ENCODE data around the gene CALD1. TPM values are rescaled to one million over a fixed set of nuclear protein-coding genes. Genes with fewer than 3 reads are reported as not detected.

Gene CALD1
- polyA plus RNA-seq, 1 donor = 236 TPM

DNA sequence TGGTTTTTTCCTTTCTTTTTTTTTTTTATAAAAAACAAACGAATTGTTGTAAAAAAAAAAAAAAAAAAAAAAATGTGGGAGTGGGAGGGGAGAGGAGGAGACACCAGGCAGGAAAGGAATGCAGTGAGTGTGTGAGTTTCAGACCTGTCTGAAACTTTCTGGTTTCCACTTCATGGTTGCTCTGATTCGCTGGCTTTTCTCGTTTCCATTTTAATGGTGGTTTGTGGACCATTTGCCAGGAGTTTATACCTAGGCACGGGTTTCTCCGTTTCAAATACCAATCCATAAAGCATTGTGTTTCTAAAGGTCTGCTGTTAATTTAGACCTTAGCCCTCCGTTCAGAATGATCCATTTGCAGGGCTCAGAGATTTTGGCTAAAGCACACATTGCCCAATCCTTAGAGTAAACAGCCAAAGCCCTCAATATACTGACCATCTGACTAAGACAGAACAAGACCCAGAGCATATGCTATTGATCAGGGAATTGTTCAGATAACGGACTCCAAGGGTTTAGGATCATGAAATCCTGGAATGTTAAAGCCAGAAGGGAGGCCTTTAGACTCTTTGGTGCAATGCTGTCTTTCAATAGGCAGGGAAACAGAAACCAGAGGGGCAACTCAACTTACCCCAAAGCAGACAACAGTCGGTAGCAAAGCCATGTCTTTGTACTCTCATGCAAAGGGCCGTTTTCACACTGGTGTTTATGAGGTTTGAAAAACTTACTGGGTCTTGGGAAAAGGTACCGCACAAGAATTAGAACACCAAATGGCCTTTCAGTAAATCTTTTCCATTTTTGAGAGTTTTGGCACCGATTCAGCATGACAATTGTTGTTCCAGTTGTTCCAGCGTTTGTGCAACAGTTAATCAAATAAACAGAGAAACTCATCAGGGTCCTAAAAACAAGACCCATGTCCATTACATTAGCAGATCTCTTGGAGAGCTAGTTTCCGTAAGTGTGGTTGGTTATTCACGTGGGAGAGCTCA lies 112.6 kb downstream of the CALD1 start:
- peak; percentile 56 for DNase-seq

DNA sequence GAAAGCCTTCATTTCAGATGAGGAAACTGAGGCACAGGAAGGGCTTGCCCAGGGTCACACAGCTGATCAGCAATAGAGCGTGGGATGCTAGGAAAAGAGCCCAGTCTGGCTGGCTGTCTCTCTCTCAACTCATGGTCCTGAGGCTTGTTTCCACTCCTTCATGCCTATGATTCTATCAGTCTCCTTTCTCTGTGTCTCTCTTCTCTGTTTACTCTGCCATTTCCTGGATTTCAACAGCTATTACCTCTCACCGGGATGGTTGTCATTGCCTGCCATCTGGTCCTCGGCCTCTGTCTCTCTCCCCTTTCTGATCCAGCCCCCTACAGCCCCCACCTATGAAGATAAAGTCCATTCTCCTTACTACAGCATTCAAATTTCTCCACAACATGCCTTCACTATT lies 113.5 kb downstream of the CALD1 start:
- no peak for DNase-seq

GRCh38 chr7:134893920-134894319 lies 114.5 kb downstream of the CALD1 start:
- DNase-seq = no peak

- no peak for DNase-seq
Measured at GRCh38 chr7:134894928-134895327, 115.5 kb downstream of the CALD1 start.

- DNase-seq = no peak
Measured at GRCh38 chr7:134896073-134896472, 116.6 kb downstream of the CALD1 start.

GRCh38 chr7:134897936-134898335 lies 118.5 kb downstream of the CALD1 start:
- no peak for DNase-seq

DNA sequence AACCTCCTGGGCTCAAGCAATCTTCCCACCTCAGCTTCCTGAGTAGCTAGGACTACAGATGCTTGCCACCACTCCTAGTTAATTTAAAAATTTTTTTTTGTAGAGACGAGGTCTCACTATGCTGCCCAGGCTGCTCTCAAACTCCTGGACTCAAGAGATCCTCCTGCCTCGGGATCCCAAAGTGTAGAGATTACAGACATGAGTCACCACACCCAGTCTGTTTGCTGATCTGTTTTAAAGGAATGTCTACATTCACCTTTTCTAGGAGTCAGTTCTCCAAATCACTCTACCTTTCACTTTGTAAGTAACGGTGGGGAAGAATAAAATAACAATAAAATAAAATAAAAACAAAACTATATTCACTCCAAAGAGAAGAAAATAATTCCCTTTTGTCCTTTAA lies 120.3 kb downstream of the CALD1 start:
- DNase-seq = no peak

DNA sequence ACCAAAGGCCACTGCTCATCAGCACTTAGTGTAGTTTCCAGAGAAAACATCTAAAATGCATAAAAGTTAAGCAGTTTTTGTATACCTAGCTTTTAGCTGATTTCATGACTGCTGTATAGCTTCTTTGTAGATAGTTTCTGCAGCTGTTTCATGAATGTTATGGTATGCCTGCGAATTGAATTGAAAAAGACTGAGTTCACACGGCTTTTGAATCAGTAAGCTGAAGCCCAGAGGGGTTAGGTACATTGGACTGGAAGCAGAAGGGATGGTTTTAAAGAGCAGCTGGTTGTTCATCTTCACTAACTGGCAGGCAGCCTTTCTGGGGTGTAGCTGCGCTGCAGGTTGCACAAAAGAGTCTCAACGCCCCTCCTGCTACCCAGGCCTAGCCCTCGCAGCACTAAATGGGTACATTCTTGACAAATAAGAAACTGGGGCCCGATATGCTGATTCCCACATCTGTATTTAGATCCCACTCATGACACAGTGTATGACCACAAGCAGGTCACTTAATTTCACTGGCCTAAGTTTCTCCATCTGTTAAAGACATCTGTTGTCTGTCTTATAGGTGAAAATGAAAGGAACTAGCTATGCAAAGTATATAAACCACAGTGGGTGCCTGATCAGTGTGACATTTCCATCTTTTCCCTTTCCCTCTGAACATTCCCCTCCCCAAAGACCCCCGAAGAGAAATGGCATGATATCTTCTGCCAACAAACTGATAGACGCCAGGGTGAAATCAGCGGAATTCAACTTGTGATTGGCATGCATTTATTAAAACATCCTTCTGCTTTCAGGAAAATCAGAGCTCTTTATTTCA lies 120.9 kb downstream of the CALD1 start:
- DNase-seq = no peak

DNA sequence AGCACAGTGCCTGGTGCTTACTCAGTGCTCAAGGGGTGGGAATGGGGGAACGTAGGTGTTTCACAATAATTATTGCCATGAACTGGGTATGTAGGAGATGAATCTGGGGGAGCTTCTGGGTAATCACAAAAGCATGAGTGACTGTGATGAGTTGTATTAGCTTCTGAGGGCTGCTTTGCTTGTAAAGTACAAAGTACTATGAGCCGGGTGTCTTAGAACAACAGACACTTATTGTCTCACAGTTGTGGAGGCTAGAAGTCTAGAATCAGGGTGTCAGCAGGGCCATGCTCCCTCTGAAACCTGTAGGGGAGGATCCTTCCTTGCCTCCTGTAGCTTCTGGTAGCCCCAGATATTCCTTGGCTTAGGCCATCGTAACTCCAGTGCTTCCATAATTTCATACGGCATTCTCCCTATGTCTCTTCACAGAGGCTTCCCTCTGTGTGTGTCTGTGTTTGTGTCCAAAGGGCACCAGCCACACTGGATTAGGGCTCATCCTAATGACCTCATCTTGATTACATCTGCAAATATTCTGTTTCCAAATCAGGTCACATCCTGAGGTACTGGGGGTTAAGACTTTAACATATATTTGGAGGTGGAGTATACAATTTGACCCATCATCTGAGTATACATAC lies 122.1 kb downstream of the CALD1 start:
- DNase-seq = no peak

- DNase-seq = no peak
Measured at GRCh38 chr7:134902058-134902457, 122.6 kb downstream of the CALD1 start.

GRCh38 chr7:134903073-134903790 lies 123.8 kb downstream of the CALD1 start:
- no peak for DNase-seq

GRCh38 chr7:134905375-134905774 lies 125.9 kb downstream of the CALD1 start:
- no peak for DNase-seq

DNA sequence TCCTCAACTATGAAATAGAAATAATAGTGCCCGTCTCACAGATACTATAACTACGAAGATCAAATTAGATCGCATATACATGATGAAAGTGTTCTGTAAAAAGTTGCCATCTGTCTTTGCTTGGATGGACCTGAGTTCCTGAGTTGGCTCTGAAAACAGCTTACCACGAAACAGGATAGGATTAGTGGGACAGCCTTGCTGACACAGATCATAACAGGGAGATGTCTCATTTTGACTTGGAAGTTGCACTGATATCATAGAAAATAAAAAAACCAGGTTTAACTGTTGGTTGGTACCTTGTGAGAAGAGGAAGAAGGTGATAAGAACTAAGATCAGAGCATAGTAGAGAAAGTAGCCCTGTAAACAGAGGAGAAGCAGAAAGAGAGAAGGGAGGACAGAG lies 127.6 kb downstream of the CALD1 start:
- no peak for DNase-seq

GRCh38 chr7:134907639-134908038 lies 128.2 kb downstream of the CALD1 start:
- no peak for DNase-seq

- DNase-seq = no peak
Measured at GRCh38 chr7:134908289-134908688, 128.9 kb downstream of the CALD1 start.

- DNase-seq = no peak
Measured at GRCh38 chr7:134910214-134910890, 130.9 kb downstream of the CALD1 start.

DNA sequence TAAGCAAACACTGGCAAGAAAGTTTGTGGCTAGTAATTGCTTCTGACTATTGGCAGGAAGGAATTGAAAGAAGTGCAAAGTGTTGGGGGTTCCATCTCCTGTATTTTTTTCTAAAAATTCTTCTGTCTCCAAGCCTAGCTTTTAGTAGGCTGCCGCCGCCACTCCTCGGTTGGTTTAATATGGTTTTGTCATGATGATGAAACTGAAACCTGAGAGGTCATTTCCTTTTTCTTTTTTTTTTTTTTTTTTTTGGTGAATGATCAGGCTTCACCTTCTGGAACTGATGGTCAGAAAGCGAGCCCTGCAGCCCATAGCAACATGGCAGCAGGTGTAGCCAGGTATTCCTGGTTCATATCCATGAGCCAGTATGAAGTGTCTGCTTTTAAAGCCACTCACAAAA lies 131.5 kb downstream of the CALD1 start:
- no peak for DNase-seq

DNA sequence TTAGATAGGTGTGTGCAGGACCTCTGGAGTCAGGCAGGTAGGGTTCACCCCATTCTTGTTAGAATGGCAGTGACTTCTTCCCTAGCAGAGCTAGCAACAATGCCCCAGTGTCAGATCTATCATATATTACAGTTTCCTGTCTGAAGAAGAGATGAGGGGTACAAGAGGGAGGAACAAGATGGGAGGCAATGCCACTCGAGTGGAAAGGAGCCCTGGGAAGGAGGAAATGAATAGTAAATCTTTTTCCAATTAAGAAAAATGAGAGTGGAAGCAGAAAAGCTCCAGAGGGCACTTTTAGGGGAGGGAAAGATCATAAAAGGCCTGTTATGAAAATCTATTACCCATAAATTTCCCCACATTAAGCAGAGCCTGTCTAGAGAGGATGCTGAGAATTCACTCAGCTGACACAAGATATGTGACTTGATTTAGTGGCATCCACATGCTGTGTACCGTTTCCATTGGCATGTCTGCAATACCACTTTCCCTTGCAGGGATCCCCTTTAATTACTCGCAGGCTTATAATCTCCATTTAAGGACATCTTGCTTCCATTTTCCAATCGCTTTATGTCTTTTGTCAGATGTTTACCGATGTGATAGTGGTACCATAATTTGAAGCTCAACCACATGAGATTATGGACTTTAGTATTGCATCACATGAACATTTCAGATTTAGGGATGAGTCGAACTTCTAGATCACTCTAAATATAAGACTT lies 136.9 kb downstream of the CALD1 start:
- no peak for DNase-seq

DNA sequence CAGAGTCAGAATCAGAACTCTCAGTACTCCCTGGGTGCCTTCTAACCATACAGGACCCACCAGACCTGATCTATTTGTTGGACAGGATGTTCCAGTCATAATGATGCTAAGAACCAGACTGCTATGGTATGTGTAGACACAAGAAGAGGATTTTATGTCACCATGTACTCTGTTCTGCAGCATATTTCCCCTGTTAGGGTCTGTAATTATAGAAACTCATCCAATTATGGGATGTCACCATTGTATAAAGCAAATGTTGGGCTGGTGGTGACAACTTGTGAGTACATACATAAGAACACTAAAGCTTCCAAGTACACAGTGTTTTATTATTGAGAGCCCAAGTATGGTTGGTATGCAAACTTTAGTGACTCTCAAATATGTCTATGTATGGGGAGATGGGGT lies 139.8 kb downstream of the CALD1 start:
- no peak for DNase-seq

DNA sequence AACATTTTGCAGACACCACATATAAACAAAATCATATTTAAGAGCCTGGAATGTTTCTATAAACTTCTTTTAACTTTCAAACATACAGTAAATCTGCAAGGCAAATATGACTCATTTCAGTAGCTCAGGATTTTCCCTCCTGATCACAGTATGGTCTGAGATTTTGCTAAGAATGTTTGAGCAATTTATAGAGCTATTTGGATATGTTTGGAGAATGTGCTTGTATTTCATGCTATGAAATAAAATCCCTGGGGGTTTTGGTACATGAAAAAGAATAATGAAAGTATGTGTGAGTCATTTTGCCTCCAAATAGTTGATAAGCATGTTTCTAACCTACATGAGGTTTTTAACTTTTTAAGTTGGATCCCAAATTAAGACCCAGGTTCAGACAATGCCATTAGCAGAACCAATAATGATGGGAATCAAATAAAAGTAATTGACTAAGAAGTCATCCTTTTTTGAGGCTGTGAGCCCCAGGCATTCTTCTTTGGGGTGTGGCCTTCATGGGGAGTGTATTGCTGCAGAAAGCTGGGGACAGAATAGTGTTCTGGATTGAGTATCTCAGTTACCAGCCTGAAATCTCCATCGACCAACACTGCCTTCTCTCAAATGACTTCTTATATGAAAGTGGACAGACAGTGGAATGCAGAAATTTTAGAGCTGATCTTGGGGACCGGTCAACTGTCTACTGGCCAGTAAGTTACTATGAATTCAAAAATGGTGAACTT lies 140.8 kb downstream of the CALD1 start:
- no peak for DNase-seq

Data from left kidney (tissue), 2 donors.